Astrocyte (in vitro differentiated cells and primary cell): ENCODE data around the gene WWC2.

ENCODE experiments used
- CTCF ChIP-seq: IDR thresholded peaks from 2 replicates; pipeline ENCODE4 v1.5.1; 2011; ENCODE audit warnings: low read depth, mild to moderate bottlenecking, inconsistent platforms, low read length, moderate library complexity; ENCODE audit not compliant: insufficient read depth
- EZH2 ChIP-seq: IDR thresholded peaks from 2 replicates; pipeline ENCODE4 v1.6.1; 2012; ENCODE audit warnings: mild to moderate bottlenecking, low read length, inconsistent platforms; ENCODE audit not compliant: insufficient read depth

DNA sequence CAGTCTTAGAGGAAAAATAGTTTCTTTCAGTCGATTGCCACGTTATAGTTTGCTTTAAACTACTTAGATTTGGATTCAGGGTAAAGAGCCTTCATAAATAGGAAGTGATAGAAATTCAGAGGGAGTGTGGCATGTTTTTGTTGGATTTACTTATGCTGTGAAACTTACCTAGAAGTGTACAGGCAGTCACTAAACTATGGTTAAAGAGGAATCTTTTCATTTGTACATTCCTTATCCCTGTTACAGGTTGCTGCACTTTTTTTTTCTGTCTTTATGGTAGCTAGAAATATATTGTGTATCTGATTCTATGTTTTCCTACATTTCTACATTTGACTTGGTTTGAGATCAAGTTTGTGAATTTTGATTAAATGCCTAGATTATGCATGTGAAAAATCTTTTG, 19.1 kb downstream of the WWC2 start:
- no peak for TF ChIP-seq CTCF
- no peak for TF ChIP-seq EZH2
